ENCODE results near the gene PLBD2.

DNA sequence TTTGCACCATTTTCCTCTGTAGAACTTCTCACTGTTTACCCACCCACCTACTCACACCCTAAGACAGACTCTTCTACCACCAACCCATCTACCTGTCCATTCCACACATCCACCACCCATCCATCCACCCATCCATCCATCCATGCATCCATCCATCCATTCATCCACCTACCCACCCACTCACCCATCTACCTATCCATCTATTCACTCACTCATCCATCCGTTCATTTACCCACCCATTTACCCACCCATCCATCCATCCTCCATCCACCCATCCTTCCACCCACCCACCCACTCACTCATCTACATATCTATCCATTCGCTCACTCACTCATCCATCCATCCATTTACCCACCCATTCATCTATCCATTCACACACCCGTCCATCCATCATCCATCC is 15.1 kb downstream of the PLBD2 start:
- no peak for TF ChIP-seq EZH2phosphoT487 (IDR thresholded peaks at IDR 0.05)
- TF ChIP-seq CTCF (IDR thresholded peaks at IDR 0.05) = no peak

All from neural progenitor cell (in vitro differentiated cells).